GM19238 (cell line): ENCODE results near the gene DOLPP1.

Experiments used
- DNase-seq: peaks from one replicate; pipeline ENCODE4 v3.0.0; 2011; ENCODE audit warnings: low spot score; ENCODE audit not compliant: insufficient read length

Gene DOLPP1

DNA sequence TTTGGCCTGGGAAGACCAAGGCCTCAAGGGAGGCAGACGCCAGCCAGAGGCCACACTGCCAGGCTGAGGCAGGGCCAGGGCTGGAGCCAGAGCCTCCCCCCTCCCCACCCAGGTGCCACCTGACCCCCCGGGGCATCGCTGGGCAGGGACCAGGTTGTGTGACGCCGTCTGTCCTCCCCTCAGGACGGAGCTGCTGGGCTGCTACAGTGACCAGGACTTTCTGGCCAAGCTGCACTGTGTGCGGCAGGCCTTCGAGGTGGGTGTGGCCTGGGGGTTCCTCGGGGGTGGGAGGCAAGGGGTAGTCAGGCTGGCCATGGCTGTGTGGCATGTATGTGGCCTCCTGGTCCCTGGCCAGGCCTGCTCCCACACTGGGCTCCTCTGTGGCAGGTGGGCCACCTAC, 17.9 kb upstream of the DOLPP1 start:
- no peak for DNase-seq

DNA sequence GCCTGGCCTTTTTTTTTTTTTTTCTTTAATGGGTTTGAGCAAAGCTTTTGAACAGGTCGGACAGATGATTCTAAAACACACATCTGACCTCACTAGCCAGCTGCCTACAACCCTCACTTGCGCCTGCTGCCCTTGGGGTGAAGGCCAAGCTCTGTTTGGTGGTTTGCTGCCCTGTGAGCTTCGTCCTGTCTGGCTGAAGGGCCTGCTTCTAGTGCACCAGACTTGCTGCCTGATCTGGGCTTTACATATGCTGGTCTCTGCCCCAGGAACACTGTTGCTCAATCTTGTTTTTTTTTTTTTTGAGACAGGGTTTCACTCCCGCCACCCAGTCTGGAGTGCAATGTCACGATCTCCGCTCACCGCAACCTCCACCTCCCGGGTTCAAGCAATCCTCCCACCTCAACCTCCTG, 16.4 kb upstream of the DOLPP1 start:
- DNase-seq, result no peak

DNA sequence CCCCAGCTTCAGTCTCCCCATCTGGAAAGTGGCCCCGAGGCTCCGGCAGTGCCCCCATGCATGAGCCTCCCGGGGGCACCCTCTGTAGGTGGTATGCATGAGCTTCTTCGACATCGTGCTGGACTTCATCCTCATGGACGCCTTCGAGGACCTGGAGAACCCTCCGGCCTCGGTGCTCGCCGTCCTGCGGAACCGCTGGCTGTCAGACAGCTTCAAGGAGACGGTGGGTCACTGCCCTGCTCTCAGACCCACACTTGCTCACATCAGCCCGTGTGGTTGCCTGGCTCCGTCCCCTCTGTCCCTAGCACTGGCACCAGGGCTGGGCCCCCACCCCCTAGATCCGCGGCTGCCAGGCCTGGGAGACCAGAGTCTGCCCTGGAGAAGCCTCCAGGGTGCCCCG, 12.8 kb upstream of the DOLPP1 start:
- no peak for DNase-seq

DNA sequence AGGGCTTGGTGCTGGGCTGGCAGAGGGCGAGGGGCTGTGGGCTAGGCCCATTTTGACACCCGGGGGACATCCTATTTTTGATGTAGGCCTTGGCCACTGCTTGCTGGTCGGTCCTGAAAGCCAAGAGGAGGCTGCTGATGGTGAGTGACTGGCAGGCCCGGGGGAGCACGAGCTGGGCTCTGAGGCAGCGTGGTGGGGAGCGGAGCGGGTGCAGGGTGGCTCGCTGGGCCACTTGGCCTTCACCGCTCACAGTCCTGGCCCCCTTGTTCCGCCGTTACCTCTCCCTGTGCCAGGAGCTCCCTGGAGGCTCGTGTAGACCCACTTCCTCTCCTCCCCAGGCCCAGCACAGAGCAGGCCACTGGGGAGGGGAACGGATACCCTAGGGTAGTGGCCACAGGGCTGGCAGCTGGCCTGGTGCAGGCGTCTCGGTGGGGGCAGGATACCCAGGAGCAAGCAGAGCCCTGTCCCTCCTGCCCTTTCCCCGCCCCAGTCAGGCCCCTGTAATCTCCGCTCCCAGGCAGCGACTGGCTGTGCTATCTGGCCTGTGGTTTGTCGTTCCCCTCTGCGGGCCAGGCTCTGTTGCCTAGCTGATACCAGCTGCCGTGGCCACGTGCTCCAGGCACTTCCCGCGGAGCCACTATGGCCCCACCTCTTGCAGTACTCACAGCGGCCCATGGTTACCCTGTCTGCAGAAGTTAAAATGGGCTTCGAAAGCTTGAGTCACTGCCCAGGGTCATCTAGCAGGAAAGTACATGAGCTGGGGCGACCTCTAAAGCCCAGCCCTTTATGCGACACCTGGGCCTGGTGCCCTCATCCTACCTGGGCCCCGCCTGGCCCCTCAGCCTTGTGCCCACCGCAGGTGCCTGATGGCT, 11.7 kb upstream of the DOLPP1 start:
- peak; percentile 63 for DNase-seq

DNA sequence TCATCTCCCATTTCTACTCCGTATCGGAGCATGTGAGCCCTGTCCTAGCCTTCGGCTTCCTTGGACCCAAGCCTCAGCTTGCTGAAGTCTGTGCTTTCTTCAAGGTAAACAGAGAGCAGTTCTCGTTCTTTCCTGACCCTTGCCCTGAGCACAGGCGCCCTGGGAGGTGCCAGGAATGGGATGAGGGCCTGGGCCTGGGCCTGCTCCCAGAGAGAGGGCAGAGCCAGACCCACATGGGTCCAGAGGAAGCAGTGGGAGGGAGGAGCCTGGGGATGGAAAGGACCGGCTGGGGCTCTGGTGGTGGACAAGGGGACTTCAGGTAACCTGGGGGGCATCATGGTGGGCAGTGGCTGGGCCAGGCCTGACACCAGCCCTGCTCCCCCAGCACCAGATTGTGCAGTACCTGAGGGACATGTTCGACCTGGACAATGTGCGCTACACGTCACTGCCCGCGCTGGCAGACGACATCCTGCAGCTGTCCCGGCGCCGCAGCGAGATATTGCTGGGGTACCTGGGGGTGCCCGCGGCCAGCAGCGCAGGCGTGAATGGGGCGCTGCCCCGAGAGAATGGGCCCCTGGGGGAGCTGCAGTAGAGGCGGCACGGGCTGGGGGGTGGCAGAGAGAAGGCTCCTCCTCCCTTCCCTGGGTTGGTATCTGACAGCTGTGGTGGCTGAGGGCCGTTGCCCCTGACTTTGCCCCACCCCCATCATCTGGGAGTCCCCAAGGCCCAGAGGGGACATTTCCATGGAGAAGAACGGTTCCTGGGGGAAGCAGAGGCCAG, 10.9 kb upstream of the DOLPP1 start:
- DNase-seq, result no peak

DNA sequence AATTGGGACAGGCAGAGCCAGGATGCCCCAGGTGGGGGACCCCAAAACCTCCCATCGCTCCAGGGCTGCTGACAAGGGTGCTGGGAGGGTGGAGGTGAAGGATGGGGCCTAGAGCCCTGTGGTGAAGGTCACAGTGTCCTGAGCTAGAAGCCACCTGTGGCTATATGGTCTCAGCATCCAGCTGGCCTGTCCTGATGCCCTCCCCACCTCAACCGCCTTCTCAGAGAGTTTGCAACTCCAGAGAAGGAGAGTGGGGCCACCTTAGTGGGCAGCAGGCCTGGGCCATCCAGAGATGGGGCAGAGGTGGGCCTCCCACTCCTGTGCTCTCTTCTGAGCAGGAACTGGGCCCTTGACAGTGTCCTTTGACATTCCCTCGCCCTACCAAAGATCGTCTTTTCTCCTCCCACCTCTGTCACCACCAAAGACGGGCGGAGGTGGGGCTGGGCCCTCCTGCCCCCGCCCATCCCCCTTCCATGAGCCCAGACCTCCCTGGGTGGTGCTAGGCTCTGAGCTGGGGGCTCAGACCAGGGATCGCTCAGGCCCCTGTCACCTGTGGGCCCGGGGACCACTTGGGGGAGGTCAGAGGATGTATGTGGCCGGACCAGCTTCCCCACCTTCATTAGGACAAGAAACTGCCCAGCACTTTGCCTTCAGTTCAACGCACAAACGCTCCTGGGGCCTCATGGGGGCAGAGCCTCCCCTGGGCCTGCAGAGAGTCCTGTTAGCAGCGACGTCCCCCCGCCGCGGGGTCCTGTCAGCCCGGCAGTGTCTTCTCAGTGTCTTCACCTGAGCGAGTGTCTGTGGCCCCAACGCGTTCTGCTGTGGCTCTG, 10.0 kb upstream of the DOLPP1 start:
- DNase-seq, result no peak

DNA sequence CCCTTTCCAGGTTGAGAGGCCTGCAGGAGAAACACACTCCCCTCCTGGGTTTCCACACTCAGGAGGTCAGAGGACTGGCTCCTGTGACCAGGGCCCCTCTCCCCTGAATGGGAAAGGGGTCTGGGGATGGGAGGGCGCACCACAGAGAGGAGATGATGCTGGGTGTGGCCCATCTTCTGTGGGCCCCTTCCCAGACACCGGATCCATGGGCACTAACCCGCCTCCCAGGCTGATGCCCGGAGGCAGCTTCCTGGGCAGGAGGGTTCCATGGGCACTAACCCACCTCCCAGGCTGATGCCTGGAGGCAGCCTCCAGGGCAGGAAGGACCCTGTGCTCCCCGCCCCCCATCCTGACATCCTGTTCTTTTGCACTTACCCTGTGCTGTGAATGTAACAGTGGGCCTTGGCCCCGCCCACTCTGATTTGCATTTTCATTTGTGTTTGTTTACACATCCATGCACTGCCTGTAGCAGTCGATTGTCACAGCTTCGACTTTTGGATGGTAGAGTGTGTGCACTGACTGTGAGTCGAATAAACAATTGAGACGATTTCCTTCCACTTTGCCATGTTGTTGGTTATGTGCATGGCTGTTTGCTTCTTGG, 9.3 kb upstream of the DOLPP1 start:
- DNase-seq, result no peak

DNA sequence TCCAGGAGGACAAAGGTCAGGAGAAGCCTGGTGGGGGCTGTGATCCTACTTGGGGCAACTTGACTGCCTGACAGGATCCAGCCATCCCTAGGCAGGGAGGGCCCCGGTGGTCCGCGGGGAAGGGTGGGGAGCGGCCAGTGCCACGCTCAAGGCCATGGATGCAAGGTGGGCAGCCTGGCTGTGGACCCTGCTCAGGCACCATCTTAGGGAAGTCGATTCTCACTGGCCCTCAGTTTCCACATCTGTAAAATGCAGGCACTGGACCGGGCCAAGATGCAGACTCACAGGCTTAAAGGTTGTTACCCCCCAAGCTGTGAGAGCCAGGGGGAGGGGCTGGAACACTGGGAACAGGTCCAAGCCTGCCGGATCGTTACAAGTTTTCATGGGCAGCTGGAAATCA, 8.7 kb upstream of the DOLPP1 start:
- no peak for DNase-seq

DNA sequence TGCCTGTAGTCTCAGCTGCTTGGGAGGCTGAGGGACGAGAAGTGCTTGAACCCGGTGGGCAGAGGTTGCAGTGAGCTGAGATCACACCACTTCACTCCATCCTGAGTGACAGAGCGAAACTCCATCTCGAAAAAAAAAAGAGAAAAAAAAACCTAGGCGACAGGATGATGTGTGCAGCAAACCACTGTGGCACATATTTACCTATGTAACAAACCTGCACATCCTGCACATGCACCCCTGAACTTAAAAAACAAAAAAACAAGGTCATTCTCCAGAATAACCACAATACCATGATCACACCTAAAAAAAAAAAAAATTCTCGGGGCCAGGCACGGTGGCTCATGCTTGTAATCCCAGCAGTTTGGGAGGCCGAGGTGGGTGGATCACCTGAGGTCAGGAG, 7.5 kb upstream of the DOLPP1 start:
- no peak for DNase-seq

DNA sequence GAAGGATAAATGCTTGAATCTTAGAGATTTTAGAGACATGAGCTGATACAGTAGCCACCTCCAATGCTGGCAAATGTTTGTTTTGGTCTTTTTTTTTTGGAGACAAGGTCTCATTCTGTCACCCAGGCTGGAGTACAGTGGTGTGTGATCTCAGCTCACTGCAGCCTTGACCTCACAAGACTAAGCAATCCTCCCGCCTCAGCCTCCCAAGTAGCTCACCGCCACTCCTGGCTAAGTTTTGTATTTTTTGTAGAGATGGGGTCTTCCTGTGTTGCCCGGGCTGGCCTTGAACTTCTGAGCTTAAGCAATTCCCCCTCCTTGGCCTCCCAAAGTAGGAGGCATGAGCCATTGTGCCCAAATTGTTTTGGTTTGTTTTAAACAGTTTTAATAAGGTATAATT, 6.8 kb upstream of the DOLPP1 start:
- no peak for DNase-seq

DNA sequence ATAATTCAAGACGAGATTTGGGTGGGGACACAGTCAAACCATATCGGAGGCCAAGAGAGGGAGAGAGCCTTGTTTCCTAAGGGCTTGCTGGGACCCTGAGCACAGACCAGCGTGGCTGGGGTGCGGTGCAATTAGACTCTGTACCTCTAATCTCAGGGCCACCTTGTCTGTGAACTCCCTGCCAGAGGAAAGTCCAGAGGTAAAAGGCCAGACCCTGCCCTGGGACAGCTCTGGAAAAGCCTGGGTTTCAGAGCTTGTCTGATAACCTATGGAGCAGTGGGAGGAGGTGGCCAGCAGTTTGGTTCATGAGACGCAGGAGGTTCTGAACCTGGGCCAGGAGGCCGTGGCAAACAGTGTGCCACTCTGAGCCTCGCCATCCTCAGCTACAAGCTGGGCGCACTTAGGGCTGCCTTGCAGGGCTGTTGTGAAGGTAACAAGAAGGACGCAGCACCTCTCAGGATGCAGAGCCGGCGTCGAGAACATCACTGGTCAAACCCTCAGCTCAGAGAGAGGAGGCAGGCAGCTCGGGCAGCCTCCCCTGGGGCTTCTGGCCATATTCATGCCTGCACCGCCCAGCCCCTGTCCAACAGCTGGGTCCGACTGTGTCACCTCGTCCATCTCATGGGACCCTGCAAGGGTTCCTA, 4.8 kb upstream of the DOLPP1 start:
- DNase-seq, result no peak

DNA sequence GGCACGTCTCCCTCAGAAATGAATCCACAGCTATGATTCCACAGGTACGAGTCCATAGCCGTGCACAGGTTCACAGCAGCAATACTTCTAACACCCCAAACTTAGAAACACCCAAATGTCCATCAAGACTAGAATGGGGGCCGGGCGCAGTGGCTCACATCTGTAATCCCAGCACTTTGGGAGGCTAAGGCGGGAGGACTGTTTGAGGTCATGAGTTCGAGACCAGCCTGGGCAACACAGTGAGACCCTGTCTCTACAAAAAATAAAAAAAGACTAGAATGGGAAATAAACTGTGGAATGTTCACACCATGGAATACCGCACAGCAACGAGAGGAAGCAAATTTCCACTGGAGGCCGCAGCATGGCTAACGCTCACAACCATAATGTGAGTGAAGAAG, 4.3 kb upstream of the DOLPP1 start:
- no peak for DNase-seq

DNA sequence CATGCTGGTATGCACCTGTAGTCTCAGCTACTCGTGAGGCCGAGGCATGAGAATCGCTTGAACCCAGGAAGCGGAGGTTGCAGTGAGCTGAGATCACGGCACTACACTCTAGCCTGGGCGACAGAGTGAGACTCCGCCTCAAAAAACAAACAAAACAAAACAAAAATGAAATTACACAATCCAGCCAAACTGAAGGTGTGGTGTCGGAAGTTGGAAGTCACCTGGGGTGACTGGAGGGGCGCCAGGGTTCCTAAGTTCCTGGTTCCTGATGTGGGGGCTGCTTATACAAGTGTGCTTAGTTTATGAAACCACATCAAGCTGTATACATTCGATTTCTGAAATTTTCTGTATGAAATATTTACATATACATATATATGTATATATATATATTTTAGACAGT, 3.7 kb upstream of the DOLPP1 start:
- DNase-seq, result no peak

DNA sequence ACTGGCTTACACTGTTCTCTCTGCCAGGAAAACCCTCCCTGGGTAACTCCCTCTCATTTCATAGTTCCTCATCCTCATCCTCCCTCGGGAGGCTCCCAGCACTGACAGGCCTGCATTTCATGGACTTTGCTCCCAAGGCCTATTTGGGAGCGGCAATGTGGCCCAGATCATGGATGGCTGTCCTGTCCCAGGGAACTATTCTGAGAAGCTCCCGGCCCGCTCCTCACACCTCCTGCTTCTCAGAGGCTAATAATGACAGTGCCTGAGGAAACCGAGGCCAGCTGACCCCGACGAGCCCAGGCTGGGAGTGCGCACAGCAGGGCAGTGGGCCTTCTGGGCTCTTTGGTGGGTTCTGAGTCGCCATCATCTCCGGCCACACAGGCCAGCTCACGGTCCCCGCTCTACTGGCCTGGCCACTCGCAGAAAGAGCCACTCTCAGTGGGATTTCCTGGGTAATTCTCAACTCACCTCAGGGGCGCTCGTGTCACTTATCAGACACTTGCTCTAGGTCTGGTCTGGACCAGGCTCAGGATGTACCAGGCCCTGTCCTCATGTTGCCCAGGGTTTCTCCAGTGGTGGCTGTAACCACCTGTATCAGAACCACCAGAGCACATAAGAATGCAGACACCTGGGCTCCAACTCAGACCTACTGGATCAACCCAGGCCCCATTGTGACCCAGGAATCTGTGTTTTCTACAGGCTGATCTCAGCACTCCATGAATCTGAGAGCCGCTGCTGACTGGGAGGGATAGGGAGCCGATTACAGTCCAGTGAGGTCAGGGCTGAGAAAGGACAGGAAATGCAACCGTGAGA, 2.0 kb upstream of the DOLPP1 start:
- DNase-seq, result no peak

DNA sequence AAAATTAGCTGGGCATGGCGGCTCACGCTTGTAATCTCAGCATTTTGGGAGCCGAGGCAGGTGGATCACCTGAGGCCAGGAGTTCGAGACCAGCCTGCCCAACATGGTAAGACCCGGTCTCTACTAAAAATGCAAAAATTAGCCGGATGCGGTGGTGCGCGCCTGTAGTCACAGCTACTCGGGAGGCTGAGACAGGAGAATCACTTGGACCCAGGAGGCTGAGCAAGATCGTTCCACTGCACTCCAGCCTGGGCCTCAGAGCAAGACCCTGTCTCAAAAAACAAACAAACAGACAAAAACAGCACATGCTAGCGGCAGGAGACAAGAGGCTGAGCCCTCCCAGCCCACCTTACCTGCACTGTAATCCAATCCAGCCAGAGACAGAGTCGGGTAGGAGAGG, 1.1 kb upstream of the DOLPP1 start:
- no peak for DNase-seq

DNA sequence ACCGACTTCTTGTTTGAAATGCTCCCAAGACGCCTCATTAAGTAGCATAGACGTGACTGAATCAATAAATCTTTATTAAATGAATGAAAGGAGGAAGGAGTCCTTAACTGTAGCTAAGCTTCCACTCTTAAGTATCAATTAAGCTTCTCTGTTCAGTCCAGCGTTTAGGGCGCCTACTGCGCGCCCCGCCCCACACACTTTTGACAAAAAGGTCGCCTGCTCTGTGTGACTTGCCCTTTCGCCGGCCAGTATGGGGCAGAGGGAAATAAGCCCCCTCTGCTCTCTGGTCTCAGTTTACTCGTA, 662 bp upstream of the DOLPP1 start:
- no peak for DNase-seq

DNA sequence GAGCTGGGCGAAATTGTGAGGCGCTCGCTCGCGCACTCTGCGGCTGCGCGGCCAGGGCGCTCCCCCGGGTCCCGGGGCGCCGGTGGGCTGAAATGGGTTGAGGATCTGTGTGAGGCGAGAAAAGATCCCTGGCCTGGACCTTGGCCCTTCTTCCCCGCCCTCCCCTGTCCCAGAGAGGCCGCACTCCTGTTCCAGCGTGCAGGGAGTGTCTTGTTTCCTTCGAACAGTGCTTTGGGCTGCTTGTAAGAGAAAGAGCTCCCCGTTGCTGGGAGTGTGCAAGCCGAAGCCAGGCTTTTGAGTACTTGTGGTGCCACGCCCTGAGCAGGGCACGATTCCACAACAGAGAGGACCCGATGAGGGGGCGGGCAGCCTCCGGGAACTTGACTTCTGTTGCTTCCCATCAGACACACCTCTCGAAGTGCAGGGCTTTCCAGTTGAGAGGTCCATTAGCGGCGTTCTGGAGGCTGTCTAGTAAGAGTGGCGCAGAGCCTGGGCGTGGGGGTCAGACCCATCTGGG, 535 bp downstream of the DOLPP1 start:
- peak; percentile 94 for DNase-seq

DNA sequence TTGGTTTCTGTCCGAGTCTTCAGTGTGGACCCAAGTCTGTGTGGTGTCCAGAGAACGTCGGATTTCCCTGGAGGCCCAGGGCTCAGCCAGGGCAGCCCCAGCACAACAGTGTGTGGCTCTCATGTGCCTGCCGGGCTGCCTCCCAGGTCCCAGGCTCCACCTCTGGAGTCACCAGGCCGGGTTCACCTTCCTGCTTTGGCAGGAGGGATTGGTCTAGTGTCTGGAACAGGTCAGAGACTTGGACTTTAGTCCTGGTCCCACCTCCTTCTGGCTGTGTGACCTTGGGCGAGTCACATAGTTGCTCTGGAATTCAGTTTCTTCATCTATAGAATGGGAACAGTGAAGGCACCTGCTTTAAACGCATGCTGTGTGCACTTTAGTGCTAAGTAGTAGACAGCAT, 3.2 kb downstream of the DOLPP1 start:
- DNase-seq, result no peak

DNA sequence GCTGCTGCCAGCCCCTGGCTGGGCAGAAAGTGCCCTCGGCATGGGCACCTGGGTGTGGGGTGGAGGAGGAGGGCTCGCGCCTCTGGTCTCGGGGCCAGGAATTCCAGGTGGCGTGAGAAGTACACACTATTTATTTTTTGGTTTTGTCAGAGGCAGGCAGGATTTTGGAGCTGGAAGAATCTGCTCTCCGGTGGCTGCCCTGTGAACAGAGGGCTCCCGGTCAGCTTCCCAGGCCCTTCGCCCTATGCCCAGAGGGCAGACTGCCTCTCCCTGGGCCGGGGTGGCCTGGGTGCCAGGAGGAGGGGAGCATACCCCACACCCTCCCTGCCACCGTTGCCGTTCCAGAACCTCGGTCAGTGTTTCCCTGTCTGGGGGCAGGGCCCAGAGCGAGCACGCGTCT, 8.3 kb downstream of the DOLPP1 start:
- no peak for DNase-seq
